ENCODE results near the gene METTL15.
"Not testable (repeated sequence)": the region's sequence is repeated elsewhere in the genome, so short reads cannot be mapped to it uniquely, and the experiment has no call there.

DNA sequence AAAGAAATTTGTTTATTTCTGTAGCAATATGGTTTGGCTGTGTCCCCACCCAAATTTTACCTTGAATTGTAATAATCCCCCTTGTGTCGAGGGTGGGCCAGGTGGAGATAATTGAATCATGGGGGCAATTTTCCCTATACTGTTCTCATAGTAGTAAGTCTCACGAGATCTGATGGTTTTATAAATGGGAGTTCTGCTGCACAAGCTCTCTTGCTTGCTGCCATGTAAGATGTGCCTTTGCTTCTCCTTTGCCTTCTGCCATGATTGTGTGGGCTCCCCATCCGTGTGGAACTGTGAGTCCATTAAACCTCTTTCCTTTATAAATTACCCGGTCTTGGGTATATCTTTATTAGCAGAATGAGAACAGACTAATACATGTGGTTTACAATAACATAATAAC is 28.0 kb downstream of the METTL15 start:
- TF ChIP-seq, protein P1, sequence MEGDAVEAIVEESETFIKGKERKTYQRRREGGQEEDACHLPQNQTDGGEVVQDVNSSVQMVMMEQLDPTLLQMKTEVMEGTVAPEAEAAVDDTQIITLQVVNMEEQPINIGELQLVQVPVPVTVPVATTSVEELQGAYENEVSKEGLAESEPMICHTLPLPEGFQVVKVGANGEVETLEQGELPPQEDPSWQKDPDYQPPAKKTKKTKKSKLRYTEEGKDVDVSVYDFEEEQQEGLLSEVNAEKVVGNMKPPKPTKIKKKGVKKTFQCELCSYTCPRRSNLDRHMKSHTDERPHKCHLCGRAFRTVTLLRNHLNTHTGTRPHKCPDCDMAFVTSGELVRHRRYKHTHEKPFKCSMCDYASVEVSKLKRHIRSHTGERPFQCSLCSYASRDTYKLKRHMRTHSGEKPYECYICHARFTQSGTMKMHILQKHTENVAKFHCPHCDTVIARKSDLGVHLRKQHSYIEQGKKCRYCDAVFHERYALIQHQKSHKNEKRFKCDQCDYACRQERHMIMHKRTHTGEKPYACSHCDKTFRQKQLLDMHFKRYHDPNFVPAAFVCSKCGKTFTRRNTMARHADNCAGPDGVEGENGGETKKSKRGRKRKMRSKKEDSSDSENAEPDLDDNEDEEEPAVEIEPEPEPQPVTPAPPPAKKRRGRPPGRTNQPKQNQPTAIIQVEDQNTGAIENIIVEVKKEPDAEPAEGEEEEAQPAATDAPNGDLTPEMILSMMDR (IDR thresholded peaks at IDR 0.05), result not testable (repeated sequence)
- not testable (repeated sequence) for TF ChIP-seq POLR2A, POLR2AphosphoS5, EP300 (IDR thresholded peaks at IDR 0.05)
